Neural progenitor cell (in vitro differentiated cells): Measurements from ENCODE around the gene CDK16.

Experiments used
- CTCF ChIP-seq: fragments of 200-600 bp; sonication (generic); IDR thresholded peaks from 2 replicates; pipeline ENCODE4 v1.5.1; 2017; ENCODE audit warnings: antibody characterized with exemption, mild to moderate bottlenecking
- EZH2phosphoT487 ChIP-seq: fragments of 200-600 bp; sonication (generic); IDR thresholded peaks from 2 replicates; pipeline ENCODE4 v1.6.1; 2017; ENCODE audit warnings: antibody characterized with exemption

GRCh38 chrX:47175588-47175980 lies 42.9 kb upstream of the CDK16 start:
- TF ChIP-seq CTCF (no peak), EZH2phosphoT487 (no peak)
